Transverse colon (tissue), 4 donors: ENCODE data around the gene HMCN2. TPM values are rescaled to one million over a fixed set of nuclear protein-coding genes. Genes with fewer than 3 reads are reported as not detected.

ENCODE experiments used
- DNase-seq: peaks from one replicate; pipeline ENCODE4 v3.0.0-alpha.2; 2019
- H3K27ac ChIP-seq, 4 donors: fragments of 200-600 bp; sonication (generic); 2 replicates each; pipeline ENCODE4 v1.5.1; 2016 to 2018; ENCODE audit warnings: inconsistent platforms in 4 of 4
- H3K27me3 ChIP-seq: fragments of 200-600 bp; sonication (generic); 2 replicates; pipeline ENCODE4 v1.5.1; 2017; ENCODE audit warnings: inconsistent platforms
- H3K36me3 ChIP-seq, 4 donors: fragments of 200-600 bp; sonication (generic); 2 replicates each; pipeline ENCODE4 v1.5.1; 2017 to 2019; ENCODE audit warnings: inconsistent platforms in 4 of 4
- H3K4me1 ChIP-seq, 4 donors: fragments of 200-600 bp; sonication (generic); 2 replicates each; pipeline ENCODE4 v1.5.1; 2017 to 2020; ENCODE audit warnings: inconsistent platforms in 4 of 4
- H3K4me3 ChIP-seq, 4 donors: fragments of 200-600 bp; sonication (generic); 1 replicate in 1 of 4; 2 replicates in 3 of 4; pipeline versions ENCODE4 v1.5.1 to v1.6.1; 2017 to 2019; ENCODE audit warnings: inconsistent platforms in 4 of 4
- H3K9me3 ChIP-seq, 2 donors: fragments of 200-600 bp; sonication (generic); 2 replicates each; pipeline ENCODE4 v1.5.1; 2017 to 2019; ENCODE audit warnings: inconsistent platforms in 2 of 2
- EP300 ChIP-seq: sonication (generic); formaldehyde crosslinking; IDR thresholded peaks from one replicate; pipeline ENCODE4 v1.6.1; 2017; ENCODE audit warnings: antibody characterized with exemption, low read depth
- POLR2A ChIP-seq: fragments of 450-650 bp; IDR thresholded peaks from one replicate; pipeline ENCODE4 v1.6.1; 2016; ENCODE audit warnings: antibody characterized with exemption, mild to moderate bottlenecking, moderate library complexity
- POLR2AphosphoS5 ChIP-seq, 3 donors: sonication (generic); formaldehyde crosslinking; IDR thresholded peaks; one replicate each; pipeline ENCODE4 v1.6.1; 2016; ENCODE audit warnings: antibody characterized with exemption in 3 of 3
- WGBS, 2 donors: methylation state at CpG; one replicate each; pipeline ENCODE4 v1.1.5; 2018; ENCODE audit warnings: low coverage in 1 of 2; 5-methylcytosine and 5-hydroxymethylcytosine counted together
- in situ Hi-C, 4 donors: fragments of 200-750 bp; cut with MboI; loops; one replicate each; pipeline versions ENCODE4 v1.15.0 to v1.15.1; 2017; ENCODE audit warnings: low sequenced_read_pairs in 3 of 4, low pct_ligation_motif_present in 1 of 4, low pct_unique_long_range_greater_than_20kb in 1 of 4
- intact Hi-C: fragments of 100-400 bp; cut with DNase I; formaldehyde crosslinking; loops from one replicate; pipeline ENCODE4 v1.15.1; 2023; ENCODE audit warnings: low total_unique reads
- total RNA-seq, 4 donors: library from RNA; depleted of rRNA; stranded (reverse); fragments of >200 nt; gene quantifications; one replicate each; pipeline ENCODE4 v1.1.0, GENCODE V29; 2016
- TF ChIP-seq, protein P1 (sequence below), 5 experiments: fragments of 200-600 bp in 3 of 5; fragments of 450-650 bp in 2 of 5; sonication (generic) in 3 of 5; IDR thresholded peaks; 1 replicate in 2 of 5; 2 replicates in 3 of 5; pipeline ENCODE4 v1.5.1; 2016 to 2017; ENCODE audit warnings: antibody characterized with exemption in 5 of 5, inconsistent platforms in 3 of 5, mild to moderate bottlenecking in 2 of 5, moderate library complexity in 1 of 5

The HMCN2 gene
- total RNA-seq, 4 donors from 2014 or later, result 7.8 to 40.0 (median 15.2) TPM

DNA sequence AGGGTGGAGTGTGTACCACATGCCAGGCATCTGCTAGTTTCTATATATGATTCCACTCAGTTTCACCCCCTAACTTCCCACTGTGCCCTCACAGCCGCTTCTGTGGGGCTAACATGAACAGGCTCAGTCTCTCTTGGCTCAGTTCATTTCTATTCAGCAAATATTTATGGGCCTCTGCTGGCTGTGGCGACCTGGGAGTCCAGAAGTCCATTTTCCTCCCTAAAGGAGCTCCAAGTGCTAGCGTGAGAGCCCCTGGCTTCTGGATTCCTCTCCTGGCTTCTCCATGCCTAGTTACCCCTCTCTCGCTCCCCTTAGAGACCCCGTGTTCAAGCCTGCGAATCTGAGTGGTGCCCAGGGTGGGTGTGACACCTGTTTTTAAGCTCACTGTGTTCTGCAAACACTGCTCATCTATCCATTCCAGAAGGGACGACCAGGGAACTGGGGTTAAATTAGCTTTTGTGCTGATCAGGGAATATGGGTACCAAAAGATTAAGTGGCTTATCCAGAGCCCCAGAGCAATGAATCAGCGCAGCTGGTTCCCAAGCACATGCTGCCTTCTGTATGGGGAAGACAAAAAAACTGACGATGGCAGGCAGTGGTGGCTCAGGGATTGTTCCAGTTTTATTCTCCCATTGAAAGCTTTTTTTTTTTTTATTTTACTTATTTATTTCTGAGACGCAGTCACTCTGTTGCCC is 57.6 kb downstream of the HMCN2 start:
- Histone ChIP-seq H3K27me3 (peaks cover 38% of the 10 kb centered on the region), H3K4me1 (peaks cover 4 to 27% (median 13%) of the 10 kb centered on the region in 4 donors)
- WGBS, 2 donors, result 0 to 40% methylated on average over 1 to 10 of the region's 10 CpGs

DNA sequence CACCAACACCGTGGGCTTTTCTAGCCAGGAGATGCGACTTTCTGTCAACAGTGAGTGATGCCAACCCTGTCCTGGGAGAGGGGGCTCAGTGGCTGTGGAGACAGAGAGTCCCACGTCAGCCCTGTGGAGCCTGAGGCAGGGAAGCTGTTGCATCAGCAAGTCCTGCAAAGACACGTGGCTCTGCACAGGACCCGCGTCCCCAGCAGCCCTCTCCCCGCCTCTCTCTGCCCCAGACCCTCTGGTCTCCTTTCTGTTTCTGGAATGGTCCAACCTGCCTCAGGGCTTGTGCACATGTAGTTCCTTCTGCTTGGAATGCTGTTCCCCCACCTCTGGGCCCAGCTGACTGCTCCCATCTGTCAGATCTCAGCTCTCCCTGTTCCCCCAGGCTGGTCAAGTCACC is 60.4 kb downstream of the HMCN2 start:
- H3K36me3 ChIP-seq, result no peaks in the 10 kb centered on the region
- H3K27me3 ChIP-seq, result peaks cover 29% of the 10 kb centered on the region
- peak overlapping the region in 3 of 4 donors; percentile 78 to 92 (median 82) for H3K27ac ChIP-seq
- intact Hi-C loops (loop anchor here (5.0 to 10.0 kb wide), 2 partner anchors 44 to 61 kb away; partner anchors contain the start of gene HMCN2), in situ Hi-C loops (loop anchor here in 1 of 4 donors (25.0 kb wide), 1 partner anchor 214 kb away; no protein-coding TSS in a partner anchor)
- WGBS, 2 donors, result 90 to 100% methylated on average over 1 to 6 of the region's 7 CpGs
- TF ChIP-seq POLR2AphosphoS5 (IDR thresholded peaks at IDR 0.05), result no peak
- TF ChIP-seq EP300, result no peak
- peaks cover 10 to 32% (median 14%) of the 10 kb centered on the region in 4 donors for H3K4me1 ChIP-seq
- DNase-seq, result no peak
- H3K4me3 ChIP-seq, result no peak overlapping the region
- no peaks in the 10 kb centered on the region for H3K9me3 ChIP-seq

More for the DNA sequence above, 57.6 kb downstream of the HMCN2 start:
- H3K9me3 ChIP-seq, result no peaks in the 10 kb centered on the region
- no peak for DNase-seq
- no peak for TF ChIP-seq POLR2A
- TF ChIP-seq POLR2AphosphoS5 (IDR thresholded peaks at IDR 0.05), result no peak
- TF ChIP-seq, protein P1, sequence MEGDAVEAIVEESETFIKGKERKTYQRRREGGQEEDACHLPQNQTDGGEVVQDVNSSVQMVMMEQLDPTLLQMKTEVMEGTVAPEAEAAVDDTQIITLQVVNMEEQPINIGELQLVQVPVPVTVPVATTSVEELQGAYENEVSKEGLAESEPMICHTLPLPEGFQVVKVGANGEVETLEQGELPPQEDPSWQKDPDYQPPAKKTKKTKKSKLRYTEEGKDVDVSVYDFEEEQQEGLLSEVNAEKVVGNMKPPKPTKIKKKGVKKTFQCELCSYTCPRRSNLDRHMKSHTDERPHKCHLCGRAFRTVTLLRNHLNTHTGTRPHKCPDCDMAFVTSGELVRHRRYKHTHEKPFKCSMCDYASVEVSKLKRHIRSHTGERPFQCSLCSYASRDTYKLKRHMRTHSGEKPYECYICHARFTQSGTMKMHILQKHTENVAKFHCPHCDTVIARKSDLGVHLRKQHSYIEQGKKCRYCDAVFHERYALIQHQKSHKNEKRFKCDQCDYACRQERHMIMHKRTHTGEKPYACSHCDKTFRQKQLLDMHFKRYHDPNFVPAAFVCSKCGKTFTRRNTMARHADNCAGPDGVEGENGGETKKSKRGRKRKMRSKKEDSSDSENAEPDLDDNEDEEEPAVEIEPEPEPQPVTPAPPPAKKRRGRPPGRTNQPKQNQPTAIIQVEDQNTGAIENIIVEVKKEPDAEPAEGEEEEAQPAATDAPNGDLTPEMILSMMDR (IDR thresholded peaks at IDR 0.05), result no peak
- no peak for TF ChIP-seq EP300
- intact Hi-C loops (loop anchor here (10.0 kb wide), 1 partner anchor 58 kb away; the partner anchor contains the start of gene HMCN2), in situ Hi-C loops (no loop called here)
- H3K27ac ChIP-seq, result peak overlapping the region; percentile 31 to 82 (median 72)
- no peaks in the 10 kb centered on the region for H3K36me3 ChIP-seq
- H3K4me3 ChIP-seq, result no peak overlapping the region

DNA sequence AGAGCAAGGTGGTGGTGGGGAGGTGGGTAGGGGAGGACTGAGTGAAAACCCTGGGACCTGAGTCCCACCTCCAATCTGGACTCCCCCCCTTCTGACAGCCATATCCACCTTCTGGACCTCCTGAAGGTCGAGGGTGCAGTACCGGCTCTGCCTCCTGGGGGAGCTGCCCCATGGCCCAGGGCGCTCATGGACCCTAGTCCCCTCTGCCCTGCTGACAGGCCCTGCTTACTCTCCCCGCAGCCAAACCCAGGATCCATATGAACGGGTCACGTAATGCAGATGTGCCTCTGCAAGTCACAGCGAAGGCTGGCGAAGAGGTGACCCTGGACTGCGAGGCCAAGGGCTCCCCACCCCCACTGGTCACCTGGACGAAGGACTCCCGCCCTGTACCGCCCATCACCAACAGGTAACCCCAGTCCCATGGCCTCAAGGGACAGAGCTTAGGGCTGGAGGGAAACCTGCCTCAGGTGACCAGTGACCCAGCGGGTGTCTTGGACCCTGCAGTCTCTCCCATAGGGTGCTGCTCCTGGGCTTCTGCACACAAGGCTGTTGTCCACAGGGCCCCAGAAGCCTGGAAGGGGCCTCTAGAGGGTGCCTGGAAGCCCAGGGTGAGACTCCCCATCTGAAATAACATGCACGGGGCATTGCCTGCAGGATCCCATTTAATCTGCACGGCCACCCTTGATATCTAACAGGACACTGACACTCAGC is 61.7 kb downstream of the HMCN2 start:
- no peak for TF ChIP-seq EP300
- TF ChIP-seq, protein P1 (IDR thresholded peaks at IDR 0.05), result peak; percentile 23 to 39 (median 32)
- no peak for TF ChIP-seq POLR2A
- no peak for TF ChIP-seq POLR2AphosphoS5 (IDR thresholded peaks at IDR 0.05)

DNA sequence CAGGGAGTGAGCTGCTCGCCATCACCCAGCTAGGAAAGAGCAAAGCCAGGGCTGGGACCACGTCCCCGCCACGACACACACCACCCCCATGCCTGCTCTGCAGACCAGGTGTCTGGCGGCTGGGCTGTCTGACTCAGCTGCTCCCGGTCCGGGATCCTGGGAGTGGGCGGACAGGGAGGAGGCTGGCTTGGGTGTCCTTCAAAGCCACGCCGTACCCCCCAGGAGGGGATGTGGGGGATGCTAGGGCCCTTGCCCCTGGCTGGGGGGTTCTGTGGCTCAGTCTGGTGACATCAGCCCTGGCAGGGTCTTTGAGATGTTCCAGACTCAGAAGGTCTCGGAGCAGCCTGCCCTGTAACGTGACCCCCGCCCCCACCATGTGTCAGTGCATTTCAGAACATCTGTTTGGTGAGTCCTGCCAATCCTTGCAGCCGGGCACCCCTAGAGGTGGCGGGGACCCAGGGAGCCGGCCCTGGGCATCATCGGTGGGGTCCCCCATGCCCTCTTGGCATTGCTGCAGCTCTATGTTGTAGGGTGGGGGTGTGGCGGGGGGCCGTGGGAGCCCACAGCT is 62.3 kb downstream of the HMCN2 start:
- peak overlapping the region; percentile 78 to 92 (median 85) for H3K27ac ChIP-seq
- H3K27me3 ChIP-seq, result peaks cover 16% of the 10 kb centered on the region
- in situ Hi-C loops (loop anchor here in 1 of 4 donors (25.0 kb wide), 1 partner anchor 216 kb away; no protein-coding TSS in a partner anchor), intact Hi-C loops (loop anchor here (5.0 to 10.0 kb wide), 2 partner anchors 46 to 63 kb away; partner anchors contain the start of gene HMCN2)
- no peak overlapping the region for H3K4me3 ChIP-seq
- peaks cover 8 to 41% (median 25%) of the 10 kb centered on the region in 4 donors for H3K4me1 ChIP-seq
- no peaks in the 10 kb centered on the region for H3K9me3 ChIP-seq
- no peaks in the 10 kb centered on the region for H3K36me3 ChIP-seq
- DNase-seq, result peak; percentile 47
- no peak for TF ChIP-seq POLR2A
- TF ChIP-seq, protein P1 (IDR thresholded peaks at IDR 0.05), result no peak
- no peak for TF ChIP-seq EP300
- TF ChIP-seq POLR2AphosphoS5 (IDR thresholded peaks at IDR 0.05), result no peak
- WGBS, 2 donors, result 45% methylated on average over 13 of the region's 19 CpGs; no CpG with 5 or more reads in 1 of the 2 donors

More for the DNA sequence above, 61.7 kb downstream of the HMCN2 start:
- intact Hi-C loops (loop anchor here (5.0 to 10.0 kb wide), 2 partner anchors 45 to 62 kb away; partner anchors contain the start of gene HMCN2), in situ Hi-C loops (loop anchor here in 1 of 4 donors (25.0 kb wide), 1 partner anchor 215 kb away; no protein-coding TSS in a partner anchor)
- H3K9me3 ChIP-seq, result no peaks in the 10 kb centered on the region
- 60% methylated on average over 15 of the region's 15 CpGs; no CpG with 5 or more reads in 1 of the 2 donors for whole genome bisulfite sequencing, 2 donors
- peaks cover 20% of the 10 kb centered on the region for H3K27me3 ChIP-seq
- no peaks in the 10 kb centered on the region for H3K36me3 ChIP-seq
- H3K4me1 ChIP-seq, result peaks cover 10 to 41% (median 22%) of the 10 kb centered on the region in 4 donors
- no peak overlapping the region for H3K4me3 ChIP-seq
- H3K27ac ChIP-seq, result peak overlapping the region; percentile 78 to 92 (median 85)
- DNase-seq, result no peak
